Upper lobe of left lung (tissue), 6 donors: Measurements from ENCODE around the gene DNAH1. TPM values are rescaled to one million over a fixed set of nuclear protein-coding genes. Genes with fewer than 3 reads are reported as not detected.
A peak's percentile ranks its signal among the peaks of the same experiment; 100 is the strongest.

ENCODE experiments used
- ATAC-seq, 2 donors: fragments of 200-7000 bp; cut with Tn5 transposase; one replicate each; pipeline ENCODE4 v1.9.1; 2022; ENCODE audit warnings: mild to moderate bottlenecking in 2 of 2, moderate library complexity in 2 of 2; ENCODE audit not compliant: low FRiP score in 2 of 2
- DNase-seq, 2 donors: peaks; one replicate each; pipeline ENCODE4 v3.0.0-alpha.2; 2019 to 2020
- H3K27ac ChIP-seq, 4 donors: fragments of 200-600 bp; sonication (generic); one replicate each; pipeline ENCODE4 v1.5.1; 2016 to 2019
- H3K27me3 ChIP-seq, 4 donors: fragments of 200-600 bp; sonication (generic); one replicate each; pipeline ENCODE4 v1.5.1; 2017 to 2019
- H3K36me3 ChIP-seq, 4 donors: fragments of 200-600 bp; sonication (generic); one replicate each; pipeline ENCODE4 v1.5.1; 2016 to 2019
- H3K4me1 ChIP-seq, 4 donors: fragments of 200-600 bp; sonication (generic); one replicate each; pipeline ENCODE4 v1.5.1; 2018 to 2019
- H3K4me3 ChIP-seq, 4 donors: fragments of 200-600 bp; sonication (generic); one replicate each; pipeline ENCODE4 v1.5.1; 2017 to 2019; ENCODE audit warnings: mild to moderate bottlenecking in 2 of 4, moderate library complexity in 1 of 4
- H3K9me3 ChIP-seq, 4 donors: fragments of 200-600 bp; sonication (generic); one replicate each; pipeline ENCODE4 v1.5.1; 2018 to 2019
- CTCF ChIP-seq, 6 experiments: fragments of 450-650 bp in 4 of 6; fragments of 200-600 bp in 2 of 6; sonication (generic) in 2 of 6; IDR thresholded peaks; one replicate each; pipeline ENCODE4 v1.5.1; 2016 to 2019; ENCODE audit warnings: antibody characterized with exemption in 6 of 6
- EP300 ChIP-seq, 4 donors: sonication (generic); formaldehyde crosslinking; IDR thresholded peaks; one replicate each; pipeline ENCODE4 v1.5.1; 2017; ENCODE audit warnings: antibody characterized with exemption in 4 of 4, control low read depth in 2 of 4
- POLR2A ChIP-seq, 4 donors: fragments of 450-650 bp; IDR thresholded peaks; one replicate each; pipeline ENCODE4 v1.5.1; 2016 to 2017; ENCODE audit warnings: antibody characterized with exemption in 4 of 4, mild to moderate bottlenecking in 2 of 4
- POLR2AphosphoS5 ChIP-seq, 2 donors: sonication (generic); formaldehyde crosslinking; IDR thresholded peaks; one replicate each; pipeline ENCODE4 v1.5.1; 2017; ENCODE audit warnings: antibody characterized with exemption in 2 of 2
- WGBS, 2 donors: methylation state at CpG; one replicate each; pipeline ENCODE4 v1.1.5; 2017 to 2018; 5-methylcytosine and 5-hydroxymethylcytosine counted together
- total RNA-seq, 6 donors: library from RNA; depleted of rRNA in 4 of 6; stranded (reverse); fragments of >200 nt in 4 of 6; gene quantifications; one replicate each; pipeline versions ENCODE4 v1.1.0 to v1.2.1, GENCODE V29; 2016 to 2021
- donor health status: DM: no; HTN: no; CAD: no; lungs with moderate emphysema.
- donor health status: DM: no; HTN: yes; CAD: no; lungs with severe emphysema.

DNAH1 gene
- total RNA-seq, 6 donors from 2014 or later, result 10.8 to 67.1 (median 22.4) TPM

GRCh38 chr3:52318186-52318816 lies 2.2 kb downstream of the DNAH1 start:
- DNase-seq (peak; percentile 64 to 77), ATAC-seq (peak; percentile 34 to 77)
- 43 to 56% methylated on average over 4 to 14 of the region's 14 CpGs for WGBS, 2 donors
- Histone ChIP-seq H3K9me3 (no peaks in the 10 kb centered on the region), H3K4me1 (peaks cover 16 to 30% (median 21%) of the 10 kb centered on the region in 4 donors), H3K27me3 (no peaks in the 10 kb centered on the region), H3K4me3 (peak overlapping the region in 3 of 4 donors; percentile 29 to 50 (median 39)), H3K27ac (peak overlapping the region in 1 of 4 donors; percentile 50), H3K36me3 (no peaks in the 10 kb centered on the region)
- TF ChIP-seq POLR2A (IDR thresholded peaks at IDR 0.05) (no peak), POLR2AphosphoS5 (IDR thresholded peaks at IDR 0.05) (peak in 1 of 2 donors; percentile 7), CTCF (IDR thresholded peaks at IDR 0.05) (no peak), EP300 (IDR thresholded peaks at IDR 0.05) (no peak)

- Histone ChIP-seq H3K9me3 (no peaks in the 10 kb centered on the region), H3K4me1 (peaks cover 10 to 17% (median 13%) of the 10 kb centered on the region in 4 donors), H3K27ac (no peak overlapping the region), H3K27me3 (no peaks in the 10 kb centered on the region), H3K4me3 (no peak overlapping the region), H3K36me3 (no peaks in the 10 kb centered on the region)
- TF ChIP-seq EP300 (IDR thresholded peaks at IDR 0.05), result no peak
- no peak for TF ChIP-seq CTCF (IDR thresholded peaks at IDR 0.05)
- no peak for TF ChIP-seq POLR2A (IDR thresholded peaks at IDR 0.05)
- no peak for TF ChIP-seq POLR2AphosphoS5 (IDR thresholded peaks at IDR 0.05)
- WGBS, 2 donors, result 81 to 86% methylated on average over 10 of the region's 10 CpGs
- ATAC-seq (no peak), DNase-seq (peak in 1 of 2 donors; percentile 50)
Observed at GRCh38 chr3:52319921-52320595, 3.9 kb downstream of the DNAH1 start.

GRCh38 chr3:52321481-52321880 lies 5.4 kb downstream of the DNAH1 start:
- no peaks in the 10 kb centered on the region for H3K9me3 ChIP-seq
- ATAC-seq, result no peak
- H3K36me3 ChIP-seq, result no peaks in the 10 kb centered on the region
- DNase-seq, result no peak
- 89 to 90% methylated on average over 5 of the region's 5 CpGs for WGBS, 2 donors
- TF ChIP-seq POLR2AphosphoS5 (IDR thresholded peaks at IDR 0.05) (no peak), CTCF (IDR thresholded peaks at IDR 0.05) (no peak), EP300 (IDR thresholded peaks at IDR 0.05) (no peak), POLR2A (IDR thresholded peaks at IDR 0.05) (no peak)
- H3K27me3 ChIP-seq, result no peaks in the 10 kb centered on the region
- H3K27ac ChIP-seq, result no peak overlapping the region
- H3K4me3 ChIP-seq, result no peak overlapping the region
- peaks cover 10 to 17% (median 13%) of the 10 kb centered on the region in 4 donors for H3K4me1 ChIP-seq

- Histone ChIP-seq H3K4me1 (peaks cover 7 to 12% (median 8%) of the 10 kb centered on the region in 4 donors), H3K9me3 (no peaks in the 10 kb centered on the region), H3K27ac (no peak overlapping the region), H3K36me3 (no peaks in the 10 kb centered on the region), H3K27me3 (no peaks in the 10 kb centered on the region), H3K4me3 (no peak overlapping the region)
- TF ChIP-seq EP300 (IDR thresholded peaks at IDR 0.05) (no peak), POLR2AphosphoS5 (IDR thresholded peaks at IDR 0.05) (no peak), CTCF (IDR thresholded peaks at IDR 0.05) (no peak), POLR2A (IDR thresholded peaks at IDR 0.05) (no peak)
- DNase-seq (no peak), ATAC-seq (no peak)
- 84 to 89% methylated on average over 6 to 7 of the region's 7 CpGs for WGBS, 2 donors
Observed at GRCh38 chr3:52322466-52322865, 6.3 kb downstream of the DNAH1 start.
